Fibroblast of lung (primary cell): ENCODE data around the gene ZNF223. TPM values are rescaled to one million over a fixed set of nuclear protein-coding genes. Genes with fewer than 3 reads are reported as not detected.

Source experiments
- DNase-seq, 2 donors: peaks; one replicate each; pipeline versions ENCODE4 v3.0.0 to v3.0.0-alpha.2; 2010; ENCODE audit warnings: low read depth in 2 of 2
- H2AFZ ChIP-seq: 2 replicates; pipeline ENCODE4 v1.5.1; 2012; ENCODE audit warnings: low read length, control low read depth, inconsistent platforms
- H3K27ac ChIP-seq: 2 replicates; pipeline ENCODE4 v1.5.1; 2011; ENCODE audit warnings: low read length, control low read depth; ENCODE audit not compliant: insufficient read depth
- H3K27me3 ChIP-seq: 2 replicates; pipeline ENCODE4 v1.5.1; 2011; ENCODE audit warnings: mild to moderate bottlenecking, low read length; ENCODE audit not compliant: control insufficient read depth, insufficient read depth
- H3K36me3 ChIP-seq: 2 replicates; pipeline ENCODE4 v1.5.1; 2011; ENCODE audit warnings: low read length; ENCODE audit not compliant: control insufficient read depth, insufficient read depth
- H3K4me1 ChIP-seq: 2 replicates; pipeline ENCODE4 v1.5.1; 2011; ENCODE audit warnings: low read length; ENCODE audit not compliant: control insufficient read depth, insufficient read depth; ENCODE audit errors: extremely low read depth
- H3K4me2 ChIP-seq: 2 replicates; pipeline ENCODE4 v1.5.1; 2011; ENCODE audit warnings: low read length, control low read depth; ENCODE audit not compliant: insufficient read depth; ENCODE audit errors: extremely low read depth
- H3K4me3 ChIP-seq, 4 experiments: fragments of 200-600 bp in 1 of 4; sonication (generic) in 1 of 4; replicated peaks in 1 of 4; 2 replicates each; pipeline ENCODE4 v1.5.1; 2011 to 2016; ENCODE audit warnings: low read length in 4 of 4, low read depth in 3 of 4, mild to moderate bottlenecking in 3 of 4, control low read depth in 2 of 4, inconsistent platforms in 1 of 4, mixed read lengths in 1 of 4; ENCODE audit not compliant: insufficient read depth in 1 of 4; ENCODE audit errors: control extremely low read depth in 1 of 4
- H3K79me2 ChIP-seq: 2 replicates; pipeline ENCODE4 v1.5.1; 2012; ENCODE audit warnings: mild to moderate bottlenecking, low read length, inconsistent platforms; ENCODE audit not compliant: control insufficient read depth, insufficient read depth
- H3K9ac ChIP-seq: 2 replicates; pipeline ENCODE4 v1.5.1; 2011; ENCODE audit warnings: mild to moderate bottlenecking, low read length, control low read depth; ENCODE audit not compliant: insufficient read depth
- H3K9me3 ChIP-seq: 2 replicates; pipeline ENCODE4 v1.5.1; 2012; ENCODE audit warnings: low read depth, low read length; ENCODE audit not compliant: control insufficient read depth, insufficient read depth
- H4K20me1 ChIP-seq: 2 replicates; pipeline ENCODE4 v1.5.1; 2011; ENCODE audit warnings: low read length; ENCODE audit not compliant: control insufficient read depth, insufficient read depth; ENCODE audit errors: extremely low read depth
- CTCF ChIP-seq, 2 donors: IDR thresholded peaks in 1 of 2; conservative IDR thresholded peaks in 1 of 2; 1 replicate in 1 of 2; 2 replicates in 1 of 2; pipeline ENCODE4 v1.5.1; 2011 to 2012; ENCODE audit warnings: low read length in 2 of 2, control low read depth in 1 of 2, inconsistent platforms in 1 of 2, low read depth in 1 of 2, mild to moderate bottlenecking in 1 of 2
- EZH2 ChIP-seq: IDR thresholded peaks from 2 replicates; pipeline ENCODE4 v1.5.1; 2012; ENCODE audit warnings: low read length, control low read depth, mild to moderate bottlenecking; ENCODE audit errors: missing control alignments
- polyA plus RNA-seq, 2 donors: library from polyadenylated mRNA; depleted of rRNA in 1 of 2; stranded (reverse) in 1 of 2; unstranded in 1 of 2; fragments of >200 nt; gene quantifications; 2 replicates each; pipeline ENCODE4 v1.2.1, GENCODE V29; 2011 to 2012; ENCODE audit warnings: missing spikeins in 1 of 2
- total RNA-seq: library from RNA; depleted of rRNA; stranded (reverse); fragments of >200 nt; gene quantifications from 2 replicates; pipeline ENCODE4 v1.2.1, GENCODE V29; 2014

The ZNF223 gene
- total and polyA plus RNA-seq, 2 donors (not counting 1 experiment from before 2014, with no cell fraction given), result 4.3 to 5.3 TPM

GRCh38 chr19:44072543-44073401 is 20.9 kb downstream of the ZNF223 start:
- H3K27ac ChIP-seq, result peak overlapping the region; percentile 49
- H4K20me1 ChIP-seq, result no peaks in the 10 kb centered on the region
- peak overlapping the region; percentile 82 to 92 (median 88) for H3K4me3 ChIP-seq
- H3K27me3 ChIP-seq, result no peaks in the 10 kb centered on the region
- H3K9ac ChIP-seq, result peak overlapping the region; percentile 44
- no peaks in the 10 kb centered on the region for H3K9me3 ChIP-seq
- H3K4me1 ChIP-seq, result peaks cover 3% of the 10 kb centered on the region
- DNase-seq, result peak in 1 of 2 donors; percentile 1
- H3K36me3 ChIP-seq, result no peaks in the 10 kb centered on the region
- H3K4me2 ChIP-seq, result peak overlapping the region; percentile 97
- peak overlapping the region; percentile 100 for H2AFZ ChIP-seq
- no peaks in the 10 kb centered on the region for H3K79me2 ChIP-seq
- TF ChIP-seq EZH2 (no peak), CTCF (conservative IDR thresholded peaks at IDR 0.05 in 1 of 2, IDR thresholded peaks at IDR 0.05 in 1 of 2; ENCODE audit: low read depth in 1 of 2, low read length in 2 of 2) (no peak)

GRCh38 chr19:44076325-44076724 is 24.5 kb downstream of the ZNF223 start:
- H3K36me3 ChIP-seq, result no peaks in the 10 kb centered on the region
- no peak overlapping the region for H3K4me2 ChIP-seq
- DNase-seq, result no peak
- peaks cover 3% of the 10 kb centered on the region for H3K4me1 ChIP-seq
- TF ChIP-seq CTCF (conservative IDR thresholded peaks at IDR 0.05 in 1 of 2, IDR thresholded peaks at IDR 0.05 in 1 of 2; ENCODE audit: low read depth in 1 of 2, low read length in 2 of 2) (no peak), EZH2 (no peak)
- H3K9ac ChIP-seq, result no peak overlapping the region
- H3K27ac ChIP-seq, result no peak overlapping the region
- H2AFZ ChIP-seq, result no peak overlapping the region
- no peak overlapping the region for H3K4me3 ChIP-seq
- no peaks in the 10 kb centered on the region for H3K27me3 ChIP-seq
- no peaks in the 10 kb centered on the region for H3K9me3 ChIP-seq
- no peaks in the 10 kb centered on the region for H4K20me1 ChIP-seq
- H3K79me2 ChIP-seq, result no peaks in the 10 kb centered on the region

GRCh38 chr19:44092108-44092507 is 40.3 kb downstream of the ZNF223 start:
- Histone ChIP-seq H3K79me2 (peaks cover 9% of the 10 kb centered on the region), H3K9me3 (no peaks in the 10 kb centered on the region), H2AFZ (no peak overlapping the region), H3K4me1 (no peaks in the 10 kb centered on the region), H4K20me1 (no peaks in the 10 kb centered on the region), H3K4me3 (no peak overlapping the region), H3K27me3 (no peaks in the 10 kb centered on the region), H3K27ac (no peak overlapping the region), H3K9ac (no peak overlapping the region), H3K4me2 (no peak overlapping the region), H3K36me3 (no peaks in the 10 kb centered on the region)
- TF ChIP-seq CTCF (conservative IDR thresholded peaks at IDR 0.05 in 1 of 2, IDR thresholded peaks at IDR 0.05 in 1 of 2; ENCODE audit: low read depth in 1 of 2, low read length in 2 of 2), result no peak
- no peak for TF ChIP-seq EZH2
- DNase-seq, result no peak
